ENCODE measurements around the gene MUC5AC. TPM values are rescaled to one million over a fixed set of nuclear protein-coding genes. Genes with fewer than 3 reads are reported as not detected.

MUC5AC gene
- total RNA-seq, 1 experiment from 2014 or later = under 0.01 TPM

- TF ChIP-seq IRF1 (CRISPR knock-in tag; IDR thresholded peaks at IDR 0.05) (no peak), SMAD4 (CRISPR knock-in tag; IDR thresholded peaks at IDR 0.05) (no peak), ZNF138 (CRISPR knock-in tag; conservative IDR thresholded peaks at IDR 0.05) (no peak), ZNF671 (CRISPR knock-in tag; IDR thresholded peaks at IDR 0.05) (no peak), ZNF121 (CRISPR knock-in tag; IDR thresholded peaks at IDR 0.05) (no peak), AR (CRISPR knock-in tag; IDR thresholded peaks at IDR 0.05) (no peak)
These were observed 74.5 kb downstream of the MUC5AC start (continued) for GRCh38 chr11:1232021-1232882.

GRCh38 chr11:1232883-1233321 lies 75.1 kb downstream of the MUC5AC start:
- no peak for TF ChIP-seq GABPB1 (CRISPR knock-in tag; IDR thresholded peaks at IDR 0.05)
- no peak for TF ChIP-seq ATF2 (CRISPR knock-in tag; IDR thresholded peaks at IDR 0.05; ENCODE audit: borderline replicate concordance, low read depth)
- no peak for TF ChIP-seq ATF6 (CRISPR knock-in tag; IDR thresholded peaks at IDR 0.05)
- no peak for TF ChIP-seq FOXP1 (CRISPR knock-in tag; IDR thresholded peaks at IDR 0.05; ENCODE audit: borderline replicate concordance)
- TF ChIP-seq USF1 (CRISPR knock-in tag; IDR thresholded peaks at IDR 0.05) = no peak
- ChIA-PET POLR2A (no interaction called here), CTCF (interaction anchor here (1.5 kb wide), 1 partner anchor 9 kb away, joined by 3 read pairs; no protein-coding TSS in a partner anchor)
- no peaks in the 10 kb centered on the region for H3K27me3 Mint-ChIP-seq (ENCODE audit: low read depth)
- H3K9me3 Mint-ChIP-seq = no peaks in the 10 kb centered on the region
- no peak overlapping the region for H3K27ac Mint-ChIP-seq
- H3K4me3 Mint-ChIP-seq = no peak overlapping the region
- DNase-seq (ENCODE audit: low spot score) (no peak), ATAC-seq (no peak)
- H3K4me1 Mint-ChIP-seq = no peaks in the 10 kb centered on the region
- no peaks in the 10 kb centered on the region for H3K36me3 Mint-ChIP-seq

GRCh38 chr11:1233351-1234053 lies 75.7 kb downstream of the MUC5AC start:
- Mint-ChIP-seq H3K36me3 (no peaks in the 10 kb centered on the region), H3K9me3 (no peaks in the 10 kb centered on the region), H3K4me1 (no peaks in the 10 kb centered on the region), H3K27ac (no peak overlapping the region), H3K4me3 (no peak overlapping the region), H3K27me3 (ENCODE audit: low read depth) (no peaks in the 10 kb centered on the region)
- POLR2A ChIA-PET = no interaction called here
- no peak for DNase-seq (ENCODE audit: low spot score)
- no peak for ATAC-seq
- CTCF ChIA-PET = interaction anchor here (1.5 kb wide), 1 partner anchor 9 kb away, joined by 3 read pairs; no protein-coding TSS in a partner anchor
- TF ChIP-seq KAT7 (CRISPR knock-in tag; IDR thresholded peaks at IDR 0.05; ENCODE audit: borderline replicate concordance) = no peak
- TF ChIP-seq MLX (CRISPR knock-in tag; IDR thresholded peaks at IDR 0.05) = no peak
- TF ChIP-seq NR2C2 (CRISPR knock-in tag; IDR thresholded peaks at IDR 0.05) = no peak
- no peak for TF ChIP-seq ZNF532 (CRISPR knock-in tag; IDR thresholded peaks at IDR 0.05; ENCODE audit: borderline replicate concordance)
- no peak for TF ChIP-seq OVOL2 (CRISPR knock-in tag; IDR thresholded peaks at IDR 0.05; ENCODE audit: borderline replicate concordance)
- TF ChIP-seq MYBL2 (CRISPR knock-in tag; IDR thresholded peaks at IDR 0.05) = no peak
- TF ChIP-seq IRF2 (CRISPR knock-in tag; IDR thresholded peaks at IDR 0.05; ENCODE audit: borderline replicate concordance, low read depth) = no peak
